ENCODE measurements around the gene SCGB1C2. TPM values are rescaled to one million over a fixed set of nuclear protein-coding genes. Genes with fewer than 3 reads are reported as not detected.

The SCGB1C2 gene
- total RNA-seq, 1 experiment from 2014 or later = not detected

DNA sequence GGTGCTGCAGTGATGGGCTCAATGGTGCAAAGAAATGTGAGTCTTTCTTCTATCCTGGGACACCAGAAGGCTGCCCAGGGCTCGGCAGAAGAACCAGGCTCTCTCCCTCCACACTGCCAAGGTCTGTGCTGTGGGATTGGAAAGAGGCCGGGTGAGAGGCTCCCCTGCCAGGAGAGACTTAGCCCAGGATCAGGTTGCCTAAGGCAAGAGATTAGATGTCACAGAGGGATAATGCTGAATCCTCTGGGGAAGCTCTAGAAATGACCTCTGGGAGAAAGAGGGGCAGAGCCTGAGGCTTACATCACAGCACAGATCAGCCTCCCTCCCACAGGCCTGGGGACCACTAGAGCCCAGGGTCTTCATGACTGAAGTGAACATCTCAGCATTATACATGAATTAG, 49.8 kb downstream of the SCGB1C2 start (continued):
- TF ChIP-seq ZBTB43 (CRISPR knock-in tag; IDR thresholded peaks at IDR 0.05) (no peak), EMX1 (CRISPR knock-in tag; IDR thresholded peaks at IDR 0.05) (no peak), ELF4 (CRISPR knock-in tag; IDR thresholded peaks at IDR 0.05; ENCODE audit: low read depth) (no peak), NFYB (CRISPR knock-in tag; conservative IDR thresholded peaks at IDR 0.05; ENCODE audit: low read depth) (no peak), JAZF1 (CRISPR knock-in tag; IDR thresholded peaks at IDR 0.05) (no peak)

Other genes with a start within 250 kb of the SCGB1C2 start
- gene DOC2B, start 44.1 kb downstream of the SCGB1C2 start, total RNA-seq (2021) = 2.1 to 2.7 TPM (median 2.5 TPM) in 3 replicates
- gene RPH3AL, start 215.2 kb downstream of the SCGB1C2 start, total RNA-seq (2021) = 2.0 to 4.6 TPM (median 3.7 TPM) in 3 replicates

Measured in WTC11 (cell line).